Suprapubic skin (tissue), 4 donors: ENCODE measurements around the gene JOSD1.

Experiments
- EP300 ChIP-seq: sonication (generic); formaldehyde crosslinking; IDR thresholded peaks from one replicate; pipeline ENCODE4 v1.6.1; 2017; ENCODE audit warnings: antibody characterized with exemption
- POLR2A ChIP-seq, 2 donors: fragments of 450-650 bp; IDR thresholded peaks; one replicate each; pipeline ENCODE4 v1.6.1; 2017; ENCODE audit warnings: antibody characterized with exemption in 2 of 2, mild to moderate bottlenecking in 2 of 2, moderate library complexity in 2 of 2
- POLR2AphosphoS5 ChIP-seq, 3 donors: sonication (generic); formaldehyde crosslinking; IDR thresholded peaks; one replicate each; pipeline ENCODE4 v1.6.1; 2017; ENCODE audit warnings: antibody characterized with exemption in 3 of 3
- TF ChIP-seq, protein P1 (sequence below), 2 donors: fragments of 200-600 bp in 1 of 2; fragments of 450-650 bp in 1 of 2; sonication (generic) in 1 of 2; IDR thresholded peaks; one replicate each; pipeline ENCODE4 v1.5.1; 2016 to 2019; ENCODE audit warnings: antibody characterized with exemption in 2 of 2, mild to moderate bottlenecking in 1 of 2, moderate library complexity in 1 of 2

DNA sequence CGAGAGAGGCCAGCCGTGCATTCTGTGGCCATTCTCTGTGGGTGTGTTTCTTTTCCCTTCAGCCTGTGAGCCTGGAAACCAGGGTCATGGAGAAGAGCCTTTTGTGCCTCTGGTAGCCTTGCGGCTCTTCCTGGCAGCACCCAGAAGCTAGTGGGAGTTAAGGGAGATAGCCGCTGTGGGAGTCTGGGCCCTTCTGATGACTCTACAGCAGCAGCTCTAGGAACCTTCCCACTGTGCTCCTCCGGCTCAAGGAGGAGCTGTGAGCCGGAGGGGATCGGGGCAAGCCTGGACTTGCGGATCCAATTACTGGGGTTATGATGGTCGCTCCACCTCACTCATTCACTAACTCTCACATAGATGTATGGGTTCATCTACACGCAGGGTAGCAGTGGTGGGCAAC, 15.5 kb upstream of the JOSD1 start:
- TF ChIP-seq POLR2AphosphoS5 (IDR thresholded peaks at IDR 0.05) (no peak), POLR2A (IDR thresholded peaks at IDR 0.05) (no peak), EP300 (no peak)
- TF ChIP-seq, protein P1, sequence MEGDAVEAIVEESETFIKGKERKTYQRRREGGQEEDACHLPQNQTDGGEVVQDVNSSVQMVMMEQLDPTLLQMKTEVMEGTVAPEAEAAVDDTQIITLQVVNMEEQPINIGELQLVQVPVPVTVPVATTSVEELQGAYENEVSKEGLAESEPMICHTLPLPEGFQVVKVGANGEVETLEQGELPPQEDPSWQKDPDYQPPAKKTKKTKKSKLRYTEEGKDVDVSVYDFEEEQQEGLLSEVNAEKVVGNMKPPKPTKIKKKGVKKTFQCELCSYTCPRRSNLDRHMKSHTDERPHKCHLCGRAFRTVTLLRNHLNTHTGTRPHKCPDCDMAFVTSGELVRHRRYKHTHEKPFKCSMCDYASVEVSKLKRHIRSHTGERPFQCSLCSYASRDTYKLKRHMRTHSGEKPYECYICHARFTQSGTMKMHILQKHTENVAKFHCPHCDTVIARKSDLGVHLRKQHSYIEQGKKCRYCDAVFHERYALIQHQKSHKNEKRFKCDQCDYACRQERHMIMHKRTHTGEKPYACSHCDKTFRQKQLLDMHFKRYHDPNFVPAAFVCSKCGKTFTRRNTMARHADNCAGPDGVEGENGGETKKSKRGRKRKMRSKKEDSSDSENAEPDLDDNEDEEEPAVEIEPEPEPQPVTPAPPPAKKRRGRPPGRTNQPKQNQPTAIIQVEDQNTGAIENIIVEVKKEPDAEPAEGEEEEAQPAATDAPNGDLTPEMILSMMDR (IDR thresholded peaks at IDR 0.05), result no peak
